Measurements from ENCODE around the gene MATN1. TPM values are rescaled to one million over a fixed set of nuclear protein-coding genes. Genes with fewer than 3 reads are reported as not detected.

The MATN1 gene, protein sequence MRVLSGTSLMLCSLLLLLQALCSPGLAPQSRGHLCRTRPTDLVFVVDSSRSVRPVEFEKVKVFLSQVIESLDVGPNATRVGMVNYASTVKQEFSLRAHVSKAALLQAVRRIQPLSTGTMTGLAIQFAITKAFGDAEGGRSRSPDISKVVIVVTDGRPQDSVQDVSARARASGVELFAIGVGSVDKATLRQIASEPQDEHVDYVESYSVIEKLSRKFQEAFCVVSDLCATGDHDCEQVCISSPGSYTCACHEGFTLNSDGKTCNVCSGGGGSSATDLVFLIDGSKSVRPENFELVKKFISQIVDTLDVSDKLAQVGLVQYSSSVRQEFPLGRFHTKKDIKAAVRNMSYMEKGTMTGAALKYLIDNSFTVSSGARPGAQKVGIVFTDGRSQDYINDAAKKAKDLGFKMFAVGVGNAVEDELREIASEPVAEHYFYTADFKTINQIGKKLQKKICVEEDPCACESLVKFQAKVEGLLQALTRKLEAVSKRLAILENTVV
- total RNA-seq = under 1 TPM in 1 of 4 donors, not detected in 3; 0.98 TPM

DNA sequence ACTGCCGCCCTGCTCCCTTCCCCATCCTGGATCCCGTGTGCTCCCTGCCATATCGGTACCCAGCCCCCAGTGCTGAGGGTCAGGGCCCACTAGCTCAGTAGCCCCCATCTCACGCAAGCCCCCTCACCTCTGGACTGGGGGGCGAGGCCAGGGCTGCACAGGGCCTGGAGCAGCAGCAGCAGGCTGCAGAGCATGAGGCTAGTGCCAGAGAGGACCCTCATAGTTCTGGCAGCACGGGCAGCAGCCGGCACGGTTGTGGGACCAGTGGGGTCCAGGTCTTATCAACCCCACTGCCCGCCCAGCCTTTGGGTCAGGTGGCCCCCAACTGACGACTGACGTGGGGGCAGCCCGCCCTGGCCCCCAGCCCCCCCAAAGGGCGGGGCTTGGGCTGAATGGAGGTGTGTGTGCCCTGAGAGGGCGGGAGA, at the start of gene MATN1:
Gene MATN1, minus strand, starts transcription at position 255 of the 425 bp plus-strand sequence. Its CDS starts 34 bp downstream, at position 221.
- Histone ChIP-seq H3K4me3 (no peak within 1 kb of the TSS), H3K4me1 (peaks cover 17% of the 10 kb centered on the region), H3K9me3 (no peaks in the 10 kb centered on the region), H3K36me3 (peaks cover 51% of the 10 kb centered on the region), H3K27me3 (no peaks in the 10 kb centered on the region), H3K27ac (no peak within 1 kb of the TSS)
- WGBS = 93% methylated on average over 3 of the region's 14 CpGs
- TF ChIP-seq EP300 (IDR thresholded peaks at IDR 0.05) = no peak
- TF ChIP-seq POLR2A (IDR thresholded peaks at IDR 0.05) = no peak
- TF ChIP-seq, protein P1, sequence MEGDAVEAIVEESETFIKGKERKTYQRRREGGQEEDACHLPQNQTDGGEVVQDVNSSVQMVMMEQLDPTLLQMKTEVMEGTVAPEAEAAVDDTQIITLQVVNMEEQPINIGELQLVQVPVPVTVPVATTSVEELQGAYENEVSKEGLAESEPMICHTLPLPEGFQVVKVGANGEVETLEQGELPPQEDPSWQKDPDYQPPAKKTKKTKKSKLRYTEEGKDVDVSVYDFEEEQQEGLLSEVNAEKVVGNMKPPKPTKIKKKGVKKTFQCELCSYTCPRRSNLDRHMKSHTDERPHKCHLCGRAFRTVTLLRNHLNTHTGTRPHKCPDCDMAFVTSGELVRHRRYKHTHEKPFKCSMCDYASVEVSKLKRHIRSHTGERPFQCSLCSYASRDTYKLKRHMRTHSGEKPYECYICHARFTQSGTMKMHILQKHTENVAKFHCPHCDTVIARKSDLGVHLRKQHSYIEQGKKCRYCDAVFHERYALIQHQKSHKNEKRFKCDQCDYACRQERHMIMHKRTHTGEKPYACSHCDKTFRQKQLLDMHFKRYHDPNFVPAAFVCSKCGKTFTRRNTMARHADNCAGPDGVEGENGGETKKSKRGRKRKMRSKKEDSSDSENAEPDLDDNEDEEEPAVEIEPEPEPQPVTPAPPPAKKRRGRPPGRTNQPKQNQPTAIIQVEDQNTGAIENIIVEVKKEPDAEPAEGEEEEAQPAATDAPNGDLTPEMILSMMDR (IDR thresholded peaks at IDR 0.05) = no peak
- TF ChIP-seq POLR2AphosphoS5 (IDR thresholded peaks at IDR 0.05) = no peak
- no peak for DNase-seq (ENCODE audit: low spot score in 2 of 2)

DNA sequence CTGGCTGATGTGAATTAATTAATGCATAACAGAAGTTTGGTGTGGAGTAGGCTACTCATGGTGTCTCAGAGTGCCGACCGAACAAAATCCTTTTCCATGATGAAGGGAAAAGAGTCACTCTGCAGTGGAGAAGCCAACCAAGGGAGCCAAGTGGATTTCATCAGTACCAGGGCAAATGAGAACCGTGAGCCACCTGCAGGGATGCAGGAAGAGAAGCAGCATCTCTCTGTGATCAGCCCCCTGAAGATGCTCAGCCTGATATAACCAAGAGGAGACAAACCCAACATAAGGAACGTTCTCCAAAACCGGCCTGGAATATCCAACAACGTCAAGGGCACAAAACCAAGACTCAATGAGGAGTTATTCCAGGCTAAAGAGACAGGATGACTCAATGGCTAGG, 47.6 kb upstream of the MATN1 start:
- no peak overlapping the region for H3K27ac ChIP-seq
- no peaks in the 10 kb centered on the region for H3K4me1 ChIP-seq
- H3K4me3 ChIP-seq = no peak overlapping the region
- H3K27me3 ChIP-seq = no peaks in the 10 kb centered on the region
- no peaks in the 10 kb centered on the region for H3K36me3 ChIP-seq
- no peaks in the 10 kb centered on the region for H3K9me3 ChIP-seq
- TF ChIP-seq EP300 (IDR thresholded peaks at IDR 0.05) = no peak
- TF ChIP-seq, protein P1 (IDR thresholded peaks at IDR 0.05) = no peak
- no peak for TF ChIP-seq POLR2AphosphoS5 (IDR thresholded peaks at IDR 0.05)
- no peak for TF ChIP-seq POLR2A (IDR thresholded peaks at IDR 0.05)
- WGBS = 86% methylated on average over 6 of the region's 6 CpGs
- no peak for DNase-seq (ENCODE audit: low spot score in 2 of 2)

DNA sequence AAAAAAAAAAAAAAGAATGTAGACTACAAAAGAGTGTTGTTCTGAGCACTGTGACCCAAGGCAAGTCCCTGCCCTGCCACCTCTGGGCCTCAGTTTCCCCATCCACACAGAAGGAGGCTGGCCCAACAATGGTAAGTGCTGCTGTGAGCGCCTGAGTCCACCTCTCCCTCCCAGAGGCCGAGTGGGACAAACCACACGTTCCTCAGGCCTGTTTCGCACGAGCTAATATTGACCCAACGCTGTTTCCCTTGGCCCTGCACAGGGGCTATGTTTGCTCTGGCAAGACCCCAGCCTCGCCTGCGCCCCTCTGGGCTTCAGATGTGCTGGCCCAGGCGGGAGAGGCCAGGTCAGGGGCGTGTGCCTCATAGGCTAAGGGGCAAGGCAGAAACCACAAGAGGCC, 46.8 kb upstream of the MATN1 start:
- TF ChIP-seq, protein P1 (IDR thresholded peaks at IDR 0.05) = no peak
- TF ChIP-seq POLR2A (IDR thresholded peaks at IDR 0.05) (no peak), EP300 (IDR thresholded peaks at IDR 0.05) (no peak), POLR2AphosphoS5 (IDR thresholded peaks at IDR 0.05) (no peak)
- Histone ChIP-seq H3K4me1 (no peaks in the 10 kb centered on the region), H3K4me3 (no peak overlapping the region), H3K36me3 (no peaks in the 10 kb centered on the region), H3K27me3 (no peaks in the 10 kb centered on the region), H3K9me3 (no peaks in the 10 kb centered on the region), H3K27ac (no peak overlapping the region)
- 90% methylated on average over 10 of the region's 10 CpGs for WGBS
- no peak for DNase-seq (ENCODE audit: low spot score in 2 of 2)

DNA sequence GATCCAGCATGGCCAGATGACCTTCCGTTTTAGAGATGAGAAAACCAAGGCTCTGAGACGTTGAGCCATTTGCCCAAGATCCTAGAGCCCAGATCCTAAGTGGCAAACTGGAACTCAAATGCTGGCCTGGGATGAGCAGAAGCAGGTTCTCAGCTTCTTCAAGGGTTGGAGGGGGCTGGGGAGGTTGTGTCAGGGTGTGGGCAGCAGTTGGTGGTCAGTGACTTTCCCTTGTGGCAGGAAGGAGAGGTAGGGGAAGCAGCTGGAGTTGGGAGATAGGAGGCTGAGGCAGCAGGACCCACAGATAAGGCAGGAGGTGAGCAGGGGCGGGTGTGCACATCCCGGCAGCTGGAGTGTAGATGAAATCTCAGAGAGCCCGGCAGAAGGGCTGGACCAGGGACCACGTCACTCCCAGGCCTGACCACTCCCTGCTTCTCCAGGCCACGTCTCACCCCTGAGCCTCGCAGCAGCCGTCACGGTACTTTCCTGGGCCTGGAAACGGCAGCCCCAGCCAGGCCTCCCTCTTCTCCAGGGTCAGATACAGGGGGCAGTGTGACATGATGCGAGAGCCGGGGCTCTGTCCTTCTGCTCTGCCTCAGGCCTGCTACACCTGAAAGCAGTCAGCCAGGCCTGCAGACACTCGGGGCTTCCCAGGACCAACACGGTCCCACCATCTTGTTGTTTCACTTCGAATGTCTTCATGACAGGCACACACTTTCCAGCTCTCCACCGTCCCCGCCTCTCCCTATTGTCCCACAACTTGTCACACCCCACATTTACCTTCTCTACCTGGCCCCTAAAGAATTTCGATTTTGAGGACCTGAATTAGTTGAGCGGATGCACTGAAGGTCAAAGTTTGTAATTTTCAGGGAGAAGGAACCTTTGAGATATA, 45.7 kb upstream of the MATN1 start:
- TF ChIP-seq, protein P1 (IDR thresholded peaks at IDR 0.05) = no peak
- H3K9me3 ChIP-seq = no peaks in the 10 kb centered on the region
- H3K4me1 ChIP-seq = no peaks in the 10 kb centered on the region
- H3K27me3 ChIP-seq = no peaks in the 10 kb centered on the region
- H3K36me3 ChIP-seq = no peaks in the 10 kb centered on the region
- H3K4me3 ChIP-seq = no peak overlapping the region
- no peak for DNase-seq (ENCODE audit: low spot score in 2 of 2)
- no peak overlapping the region for H3K27ac ChIP-seq
- WGBS = 73% methylated on average over 13 of the region's 20 CpGs

All from suprapubic skin (tissue), 4 donors.